HG02870 (cell line): ENCODE measurements around the gene ANKRD42.
A peak's percentile ranks its signal among the peaks of the same experiment; 100 is the strongest.
"Not testable (repeated sequence)": the region's sequence is repeated elsewhere in the genome, so short reads cannot be mapped to it uniquely, and the experiment has no call there.

Source experiments
- ATAC-seq: cut with Tn5 transposase; IDR thresholded peaks from one replicate; pipeline ENCODE4 v1.9.1; 2021; ENCODE audit warnings: mild to moderate bottlenecking, moderate library complexity; ENCODE audit not compliant: unreplicated experiment

Gene ANKRD42

GRCh38 chr11:83170865-83171264, 22.6 kb upstream of the ANKRD42 start:
- ATAC-seq = no peak

GRCh38 chr11:83172551-83172950, 21.0 kb upstream of the ANKRD42 start:
- no peak for ATAC-seq

GRCh38 chr11:83174008-83174407, 19.5 kb upstream of the ANKRD42 start:
- ATAC-seq = peak; percentile 53

- no peak for ATAC-seq
Observed at GRCh38 chr11:83175815-83176214, 17.7 kb upstream of the ANKRD42 start.

- ATAC-seq = no peak
Observed at GRCh38 chr11:83181815-83182214, 11.7 kb upstream of the ANKRD42 start.

- no peak for ATAC-seq
Observed at GRCh38 chr11:83185767-83186166, 7.7 kb upstream of the ANKRD42 start.

- ATAC-seq = no peak
Observed at GRCh38 chr11:83187465-83187864, 6.0 kb upstream of the ANKRD42 start.

- ATAC-seq = no peak
Observed at GRCh38 chr11:83191491-83191890, 2.0 kb upstream of the ANKRD42 start.

GRCh38 chr11:83191986-83192385, 1.5 kb upstream of the ANKRD42 start:
- ATAC-seq = no peak

GRCh38 chr11:83192606-83193245, 786 bp upstream of the ANKRD42 start:
- no peak for ATAC-seq

GRCh38 chr11:83194281-83195142, 1.0 kb downstream of the ANKRD42 start:
- ATAC-seq = peak; percentile 52

GRCh38 chr11:83195143-83195466, 1.6 kb downstream of the ANKRD42 start:
- no peak for ATAC-seq

GRCh38 chr11:83195649-83196048, 2.1 kb downstream of the ANKRD42 start:
- ATAC-seq = no peak

GRCh38 chr11:83200035-83200434, 6.5 kb downstream of the ANKRD42 start:
- ATAC-seq = no peak

GRCh38 chr11:83205608-83206185, 12.2 kb downstream of the ANKRD42 start:
- no peak for ATAC-seq

GRCh38 chr11:83206221-83206620, 12.7 kb downstream of the ANKRD42 start:
- no peak for ATAC-seq

- not testable (repeated sequence) for ATAC-seq
Observed at GRCh38 chr11:83206771-83207382, 13.4 kb downstream of the ANKRD42 start.

GRCh38 chr11:83219095-83219494, 25.6 kb downstream of the ANKRD42 start:
- no peak for ATAC-seq

- no peak for ATAC-seq
Observed at GRCh38 chr11:83220260-83220659, 26.7 kb downstream of the ANKRD42 start.

GRCh38 chr11:83221694-83222093, 28.2 kb downstream of the ANKRD42 start:
- no peak for ATAC-seq

GRCh38 chr11:83222499-83222898, 29.0 kb downstream of the ANKRD42 start:
- ATAC-seq = no peak

- ATAC-seq = no peak
Observed at GRCh38 chr11:83223457-83223856, 29.9 kb downstream of the ANKRD42 start.
